NB4 (cell line): ENCODE results near the gene NOP53.
"Not testable (repeated sequence)": the region's sequence is repeated elsewhere in the genome, so short reads cannot be mapped to it uniquely, and the experiment has no call there.

Experiments used
- DNase-seq: peaks from one replicate; pipeline ENCODE4 v3.0.0; 2010; ENCODE audit warnings: low read depth
- H3K4me3 ChIP-seq: one replicate; pipeline ENCODE4 v1.5.1; 2011; ENCODE audit warnings: mild to moderate bottlenecking, low read depth, low read length, moderate library complexity
- MYC ChIP-seq: IDR thresholded peaks from 2 replicates; pipeline ENCODE4 v1.6.1; 2011; ENCODE audit warnings: low read depth, low read length
- POLR2A ChIP-seq: IDR thresholded peaks from 2 replicates; pipeline ENCODE4 v1.6.1; 2011; ENCODE audit warnings: mild to moderate bottlenecking; ENCODE audit not compliant: insufficient read length; ENCODE audit errors: extremely low read depth
- TF ChIP-seq, protein P1 (sequence below): IDR thresholded peaks from one replicate; pipeline ENCODE4 v1.5.1; 2012; ENCODE audit warnings: low read depth, low read length
- TF ChIP-seq, protein P2 (sequence below): IDR thresholded peaks from 2 replicates; pipeline ENCODE4 v1.6.1; 2011; ENCODE audit warnings: low read depth, low read length

Gene NOP53

DNA sequence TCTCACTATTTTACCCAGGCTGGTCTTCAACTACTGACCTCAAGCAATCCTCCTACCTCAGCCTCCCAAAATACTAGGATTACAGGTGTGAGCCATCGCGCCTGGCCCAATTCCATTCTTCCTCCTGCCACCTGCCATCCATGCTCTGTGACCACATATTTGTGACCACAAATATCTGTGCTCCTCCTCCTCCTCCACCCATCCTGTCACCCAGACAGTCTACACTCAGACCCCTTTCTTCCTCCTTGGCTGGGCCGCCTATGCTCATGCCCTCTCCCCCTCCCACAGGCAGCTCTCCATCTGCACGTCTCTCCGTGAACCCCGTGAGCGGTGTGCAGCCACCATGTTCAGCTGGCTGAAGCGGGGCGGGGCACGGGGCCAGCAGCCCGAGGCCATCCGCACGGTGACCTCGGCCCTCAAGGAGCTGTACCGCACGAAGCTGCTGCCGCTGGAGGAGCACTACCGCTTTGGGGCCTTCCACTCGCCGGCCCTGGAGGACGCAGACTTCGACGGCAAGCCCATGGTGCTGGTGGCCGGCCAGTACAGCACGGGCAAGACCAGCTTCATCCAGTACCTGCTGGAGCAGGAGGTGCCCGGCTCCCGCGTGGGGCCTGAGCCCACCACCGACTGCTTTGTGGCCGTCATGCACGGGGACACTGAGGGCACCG is 28.9 kb upstream of the NOP53 start:
- TF ChIP-seq, protein P1, sequence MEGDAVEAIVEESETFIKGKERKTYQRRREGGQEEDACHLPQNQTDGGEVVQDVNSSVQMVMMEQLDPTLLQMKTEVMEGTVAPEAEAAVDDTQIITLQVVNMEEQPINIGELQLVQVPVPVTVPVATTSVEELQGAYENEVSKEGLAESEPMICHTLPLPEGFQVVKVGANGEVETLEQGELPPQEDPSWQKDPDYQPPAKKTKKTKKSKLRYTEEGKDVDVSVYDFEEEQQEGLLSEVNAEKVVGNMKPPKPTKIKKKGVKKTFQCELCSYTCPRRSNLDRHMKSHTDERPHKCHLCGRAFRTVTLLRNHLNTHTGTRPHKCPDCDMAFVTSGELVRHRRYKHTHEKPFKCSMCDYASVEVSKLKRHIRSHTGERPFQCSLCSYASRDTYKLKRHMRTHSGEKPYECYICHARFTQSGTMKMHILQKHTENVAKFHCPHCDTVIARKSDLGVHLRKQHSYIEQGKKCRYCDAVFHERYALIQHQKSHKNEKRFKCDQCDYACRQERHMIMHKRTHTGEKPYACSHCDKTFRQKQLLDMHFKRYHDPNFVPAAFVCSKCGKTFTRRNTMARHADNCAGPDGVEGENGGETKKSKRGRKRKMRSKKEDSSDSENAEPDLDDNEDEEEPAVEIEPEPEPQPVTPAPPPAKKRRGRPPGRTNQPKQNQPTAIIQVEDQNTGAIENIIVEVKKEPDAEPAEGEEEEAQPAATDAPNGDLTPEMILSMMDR: no peak
- TF ChIP-seq MYC (no peak), POLR2A (no peak)
- TF ChIP-seq, protein P2, sequence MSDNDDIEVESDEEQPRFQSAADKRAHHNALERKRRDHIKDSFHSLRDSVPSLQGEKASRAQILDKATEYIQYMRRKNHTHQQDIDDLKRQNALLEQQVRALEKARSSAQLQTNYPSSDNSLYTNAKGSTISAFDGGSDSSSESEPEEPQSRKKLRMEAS: no peak
- no peak overlapping the region for H3K4me3 ChIP-seq
- DNase-seq: peak; percentile 48

DNA sequence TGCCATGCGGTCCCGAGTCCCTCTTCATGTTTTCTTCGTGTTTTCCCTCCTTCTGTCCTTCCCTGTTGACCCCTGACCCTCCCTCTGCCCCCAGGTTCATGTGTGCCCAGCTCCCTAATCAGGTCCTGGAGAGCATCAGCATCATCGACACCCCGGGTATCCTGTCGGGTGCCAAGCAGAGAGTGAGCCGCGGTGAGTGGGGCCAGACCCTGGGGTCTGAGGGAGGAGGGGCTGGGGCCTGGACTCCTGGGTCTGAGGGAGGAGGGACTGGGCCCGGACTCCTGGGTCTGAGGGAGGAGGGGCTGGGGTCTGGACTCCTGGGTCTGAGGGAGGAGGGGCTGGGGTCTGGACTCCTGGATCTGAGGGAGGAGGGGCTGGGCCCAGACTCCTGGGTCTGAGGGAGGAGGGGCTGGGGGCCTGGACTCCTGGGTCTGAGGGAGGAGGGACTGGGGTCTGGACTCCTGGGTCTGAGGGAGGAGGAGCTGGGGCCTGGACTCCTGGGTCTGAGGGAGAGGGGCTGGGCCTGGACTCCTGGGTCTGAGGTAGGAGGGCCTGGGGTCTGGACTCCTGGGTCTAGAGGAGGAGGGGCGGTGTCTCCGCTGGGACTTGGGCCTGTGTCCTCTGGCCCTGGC is 26.8 kb upstream of the NOP53 start:
- DNase-seq, H3K4me3 ChIP-seq: not testable (repeated sequence)

DNA sequence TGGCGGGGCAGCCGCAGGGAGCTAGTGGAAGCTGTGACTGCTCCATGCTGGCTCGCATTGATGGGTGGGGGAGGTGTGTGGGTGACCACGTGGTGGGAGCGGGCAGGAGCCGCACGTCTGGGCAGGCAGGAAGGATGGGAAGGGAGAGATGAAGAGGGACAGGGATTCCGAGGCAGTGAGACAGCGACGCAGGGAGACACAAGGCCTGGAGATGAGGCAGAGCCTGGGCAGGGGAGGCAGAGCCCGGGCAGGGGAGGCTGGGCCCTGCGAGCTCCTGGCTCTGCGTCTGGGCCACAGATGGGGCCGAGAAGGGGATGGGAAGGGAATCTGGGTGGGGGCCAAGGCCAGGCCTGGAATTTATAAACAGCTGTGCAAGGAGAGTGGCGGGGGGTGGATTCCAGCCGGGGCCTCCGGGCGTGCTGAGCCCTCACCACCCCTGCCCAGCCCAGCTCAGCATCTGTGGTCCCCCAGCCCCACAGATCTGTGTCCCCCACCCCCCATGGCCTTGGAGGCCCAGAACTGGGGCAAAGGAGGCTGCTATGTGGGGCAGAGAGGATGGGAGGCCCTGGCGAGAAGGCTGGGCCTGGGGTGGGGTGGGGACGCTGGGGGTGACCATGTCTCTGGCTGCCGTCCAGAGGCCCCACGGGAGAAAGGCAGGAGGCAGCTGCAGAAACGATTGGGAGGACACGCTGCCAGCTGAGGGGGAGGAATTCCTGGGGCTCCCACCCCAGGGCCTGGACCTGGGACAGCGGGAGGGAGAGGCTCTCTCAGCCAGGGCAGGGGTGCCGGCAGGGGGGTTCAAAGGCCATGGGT is 26.1 kb upstream of the NOP53 start:
- TF ChIP-seq POLR2A (no peak), MYC (no peak)
- TF ChIP-seq, protein P2: no peak
- TF ChIP-seq, protein P1: no peak
- H3K4me3 ChIP-seq: no peak overlapping the region
- DNase-seq: peak; percentile 22

DNA sequence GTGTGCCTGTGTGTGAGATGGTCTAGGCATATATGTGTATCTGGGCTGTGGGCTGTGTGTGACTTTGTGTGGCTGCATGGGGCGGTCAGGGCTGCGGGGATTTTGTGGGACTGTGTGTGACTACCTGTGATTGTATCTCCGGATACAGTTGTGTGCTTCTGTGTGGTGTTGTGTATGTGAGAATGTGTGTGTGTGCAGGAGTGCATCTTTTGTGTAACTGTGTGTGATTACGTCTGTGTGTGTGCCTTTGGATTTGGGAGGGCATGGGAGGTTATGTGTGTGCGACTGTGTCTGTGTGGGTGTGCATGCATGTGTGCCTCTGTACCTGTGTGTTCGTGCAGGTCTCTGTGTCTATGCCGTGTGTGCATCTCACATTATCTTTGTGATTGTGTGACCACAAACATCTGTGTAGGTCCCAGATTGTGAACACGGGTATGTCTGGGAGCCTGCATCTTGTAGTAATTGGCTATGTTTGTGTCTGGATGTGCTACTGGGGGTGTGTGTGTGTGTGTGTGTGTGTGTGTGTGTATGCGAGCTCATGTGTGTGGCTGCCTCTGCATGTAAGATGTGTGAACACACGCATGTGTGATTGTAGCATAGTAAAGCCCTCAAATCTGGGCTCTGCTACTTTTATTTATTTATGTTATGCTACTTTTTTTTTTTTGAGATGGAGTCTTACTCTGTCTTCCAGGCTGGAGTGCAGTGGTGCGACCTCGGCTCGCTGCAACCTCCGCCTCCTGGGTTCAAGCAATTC is 24.5 kb upstream of the NOP53 start:
- peak; percentile 36 for DNase-seq
- H3K4me3 ChIP-seq: no peak overlapping the region

DNA sequence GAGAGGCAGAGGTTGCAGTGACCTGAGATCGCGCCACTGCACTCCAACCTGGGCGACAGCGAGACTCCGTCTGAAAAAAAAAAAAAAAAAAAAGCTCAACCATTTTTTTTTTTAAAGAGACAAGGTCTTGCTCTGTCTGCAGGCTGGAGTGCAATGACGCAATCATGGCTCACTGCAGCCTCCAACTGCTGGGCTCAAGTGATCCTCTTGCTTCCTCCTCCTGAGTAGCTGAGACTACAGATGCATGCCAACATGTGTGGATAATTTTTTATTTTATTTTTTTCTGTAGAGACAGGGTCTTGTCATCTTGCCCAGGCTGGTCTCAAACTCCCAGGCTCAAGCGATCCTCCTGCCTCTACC is 21.8 kb upstream of the NOP53 start:
- TF ChIP-seq, protein P2: 0 out of 2 replicates have a peak, but pooled peaks have one; percentile 6
- TF ChIP-seq POLR2A: no peak
- 0 out of 2 replicates have a peak, but pooled peaks have one; percentile 10 for TF ChIP-seq MYC
- TF ChIP-seq, protein P1: no peak
- peak; percentile 98 for DNase-seq
- peak overlapping the region; percentile 25 for H3K4me3 ChIP-seq

More for the DNA sequence above, 24.5 kb upstream of the NOP53 start:
- TF ChIP-seq, protein P1: no peak
- TF ChIP-seq MYC (no peak), POLR2A (no peak)
- TF ChIP-seq, protein P2: no peak
